OCI-LY1 (cell line): Measurements from ENCODE around the gene MLLT1.

Experiments used
- H2AFZ ChIP-seq: fragments of 200-600 bp; sonication (generic), shearing (Covaris generic); 2 replicates; pipeline ENCODE4 v1.6.0; 2014; ENCODE audit warnings: antibody characterized with exemption, mild to moderate bottlenecking, low read length
- H3F3A ChIP-seq: fragments of 200-600 bp; sonication (generic), shearing (Covaris generic); 2 replicates; pipeline ENCODE4 v1.6.0; 2014; ENCODE audit warnings: mild to moderate bottlenecking, antibody characterized with exemption, low read length, moderate library complexity; ENCODE audit not compliant: insufficient read depth
- H3K27ac ChIP-seq: fragments of 200-600 bp; sonication (generic); 2 replicates; pipeline ENCODE4 v1.5.1; 2014; ENCODE audit warnings: low read length, mixed run types, mild to moderate bottlenecking, low read depth; ENCODE audit not compliant: poor library complexity, severe bottlenecking
- H3K27me3 ChIP-seq: fragments of 200-600 bp; sonication (generic); 2 replicates; pipeline ENCODE4 v1.6.0; 2014; ENCODE audit warnings: antibody characterized with exemption, mild to moderate bottlenecking, low read length, moderate library complexity; ENCODE audit not compliant: insufficient read depth
- H3K36me3 ChIP-seq: fragments of 200-600 bp; sonication (generic); 2 replicates; pipeline ENCODE4 v1.6.1; 2014; ENCODE audit warnings: mild to moderate bottlenecking, antibody characterized with exemption, low read length, moderate library complexity, mixed read lengths; ENCODE audit not compliant: insufficient read depth
- H3K4me1 ChIP-seq: fragments of 200-600 bp; sonication (generic); 2 replicates; pipeline ENCODE4 v1.5.1; 2014; ENCODE audit warnings: mild to moderate bottlenecking, low read length, moderate library complexity; ENCODE audit not compliant: insufficient read depth, severe bottlenecking
- H3K4me2 ChIP-seq: fragments of 200-600 bp; sonication (generic), shearing (Covaris generic); 2 replicates; pipeline ENCODE4 v1.6.1; 2014; ENCODE audit warnings: low read length
- H3K4me3 ChIP-seq: fragments of 200-600 bp; sonication (generic); 2 replicates; pipeline ENCODE4 v1.5.1; 2014; ENCODE audit warnings: low read length, low read depth, mild to moderate bottlenecking, mixed read lengths; ENCODE audit not compliant: poor library complexity, severe bottlenecking
- H3K79me2 ChIP-seq: fragments of 200-600 bp; shearing (Covaris generic); 2 replicates; pipeline ENCODE4 v1.6.1; 2016; ENCODE audit warnings: mixed run types, low read length, mixed read lengths; ENCODE audit not compliant: insufficient read depth
- H3K9ac ChIP-seq: fragments of 200-600 bp; sonication (generic), shearing (Covaris generic); 2 replicates; pipeline ENCODE4 v1.6.1; 2014; ENCODE audit warnings: mild to moderate bottlenecking, low read length, mixed read lengths
- H3K9me2 ChIP-seq: fragments of 200-600 bp; sonication (generic), shearing (Covaris generic); 2 replicates; pipeline ENCODE4 v1.6.1; 2014; ENCODE audit warnings: low read depth, mild to moderate bottlenecking, low read length, mixed read lengths
- H3K9me3 ChIP-seq: fragments of 200-600 bp; shearing (Covaris generic); 2 replicates; pipeline ENCODE4 v1.6.1; 2014; ENCODE audit warnings: low read length, mixed read lengths
- H4K20me1 ChIP-seq: fragments of 200-600 bp; sonication (generic), shearing (Covaris generic); 2 replicates; pipeline ENCODE4 v1.6.0; 2016; ENCODE audit warnings: mild to moderate bottlenecking, low read length; ENCODE audit not compliant: insufficient read depth
- CTCF ChIP-seq: fragments of 200-600 bp; sonication (generic), shearing (Covaris generic); IDR thresholded peaks from 2 replicates; pipeline ENCODE4 v1.5.1; 2017; ENCODE audit warnings: mild to moderate bottlenecking, antibody characterized with exemption, low read length, moderate library complexity, mixed read lengths
- EZH2 ChIP-seq: fragments of 200-600 bp; sonication (generic), shearing (Covaris generic); IDR thresholded peaks from 2 replicates; pipeline ENCODE4 v1.8.0; 2017; ENCODE audit warnings: borderline replicate concordance, mixed run types, mild to moderate bottlenecking, antibody characterized with exemption, low read length, moderate library complexity, mixed read lengths

The MLLT1 gene

GRCh38 chr19:6233056-6233826 is 46.5 kb downstream of the MLLT1 start:
- H3F3A ChIP-seq, result no peaks in the 10 kb centered on the region
- H3K36me3 ChIP-seq, result peaks cover 13% of the 10 kb centered on the region; the same call in 1 of the 2 replicates
- H3K9ac ChIP-seq, result no peak overlapping the region
- no peaks in the 10 kb centered on the region for H3K4me1 ChIP-seq
- no peaks in the 10 kb centered on the region for H4K20me1 ChIP-seq
- no peak overlapping the region for H3K4me3 ChIP-seq
- no peak overlapping the region for H2AFZ ChIP-seq
- no peaks in the 10 kb centered on the region for H3K9me3 ChIP-seq
- TF ChIP-seq EZH2, result no peak
- no peak for TF ChIP-seq CTCF
- no peak overlapping the region for H3K4me2 ChIP-seq
- no peak overlapping the region for H3K27ac ChIP-seq
- H3K27me3 ChIP-seq, result no peaks in the 10 kb centered on the region
- no peaks in the 10 kb centered on the region for H3K9me2 ChIP-seq
- H3K79me2 ChIP-seq, result no peaks in the 10 kb centered on the region

GRCh38 chr19:6232601-6233055 is 47.1 kb downstream of the MLLT1 start:
- no peak overlapping the region for H3K9ac ChIP-seq
- no peaks in the 10 kb centered on the region for H3K9me2 ChIP-seq
- no peaks in the 10 kb centered on the region for H3K4me1 ChIP-seq
- H4K20me1 ChIP-seq, result no peaks in the 10 kb centered on the region
- H3K9me3 ChIP-seq, result no peaks in the 10 kb centered on the region
- no peaks in the 10 kb centered on the region for H3F3A ChIP-seq
- H2AFZ ChIP-seq, result no peak overlapping the region
- no peak for TF ChIP-seq CTCF
- TF ChIP-seq EZH2, result no peak
- no peak overlapping the region for H3K4me3 ChIP-seq
- H3K79me2 ChIP-seq, result no peaks in the 10 kb centered on the region
- H3K27me3 ChIP-seq, result no peaks in the 10 kb centered on the region
- H3K27ac ChIP-seq, result no peak overlapping the region
- peaks cover 13% of the 10 kb centered on the region; the same call in 1 of the 2 replicates for H3K36me3 ChIP-seq
- H3K4me2 ChIP-seq, result no peak overlapping the region

- H3K79me2 ChIP-seq, result no peaks in the 10 kb centered on the region
- no peaks in the 10 kb centered on the region for H3K27me3 ChIP-seq
- H3K4me2 ChIP-seq, result no peak overlapping the region
- H3K9me3 ChIP-seq, result no peaks in the 10 kb centered on the region
- no peaks in the 10 kb centered on the region for H4K20me1 ChIP-seq
- H3K4me1 ChIP-seq, result no peaks in the 10 kb centered on the region
- peaks cover 29% of the 10 kb centered on the region for H3K36me3 ChIP-seq
- H3K27ac ChIP-seq, result no peak overlapping the region
- TF ChIP-seq EZH2, result no peak
- TF ChIP-seq CTCF, result no peak
- no peak overlapping the region for H3K4me3 ChIP-seq
- H2AFZ ChIP-seq, result no peak overlapping the region
- H3F3A ChIP-seq, result no peaks in the 10 kb centered on the region
- no peaks in the 10 kb centered on the region for H3K9me2 ChIP-seq
- H3K9ac ChIP-seq, result no peak overlapping the region
Observed at GRCh38 chr19:6230991-6231448, 48.8 kb downstream of the MLLT1 start.
